GM19099 (cell line): ENCODE measurements around the gene TRAF1.

Source experiments
- POLR2A ChIP-seq: IDR thresholded peaks from 3 replicates; pipeline ENCODE4 v1.6.1; 2011; ENCODE audit warnings: low read depth; ENCODE audit not compliant: insufficient read length; ENCODE audit errors: extremely low read depth

TRAF1 gene, protein sequence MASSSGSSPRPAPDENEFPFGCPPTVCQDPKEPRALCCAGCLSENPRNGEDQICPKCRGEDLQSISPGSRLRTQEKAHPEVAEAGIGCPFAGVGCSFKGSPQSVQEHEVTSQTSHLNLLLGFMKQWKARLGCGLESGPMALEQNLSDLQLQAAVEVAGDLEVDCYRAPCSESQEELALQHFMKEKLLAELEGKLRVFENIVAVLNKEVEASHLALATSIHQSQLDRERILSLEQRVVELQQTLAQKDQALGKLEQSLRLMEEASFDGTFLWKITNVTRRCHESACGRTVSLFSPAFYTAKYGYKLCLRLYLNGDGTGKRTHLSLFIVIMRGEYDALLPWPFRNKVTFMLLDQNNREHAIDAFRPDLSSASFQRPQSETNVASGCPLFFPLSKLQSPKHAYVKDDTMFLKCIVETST

DNA sequence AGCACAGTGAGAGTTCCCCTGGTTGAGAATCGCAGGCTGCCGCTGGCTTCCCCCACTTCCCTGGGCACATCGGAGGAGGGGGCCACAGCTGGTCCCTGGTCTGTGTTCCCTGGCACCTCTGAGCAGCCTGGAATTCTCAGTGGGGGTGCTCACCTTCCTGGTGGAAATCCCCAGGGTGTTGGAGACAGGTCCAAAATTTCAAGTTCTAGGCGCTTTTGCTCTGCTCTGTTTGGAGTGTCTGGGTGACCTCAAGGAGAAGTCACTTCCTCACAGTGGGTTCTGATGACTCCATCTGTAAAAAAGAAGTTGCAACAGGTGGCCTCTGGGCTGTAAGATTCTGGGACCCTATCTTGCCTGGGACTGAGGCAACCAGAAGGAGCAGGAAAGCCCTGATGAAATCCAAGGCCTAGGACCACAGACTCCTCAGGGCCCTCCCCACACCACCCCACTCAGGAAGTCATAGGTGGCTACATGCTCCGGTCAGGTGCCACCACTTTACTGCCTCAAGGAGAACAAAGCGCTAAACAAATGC, at the start of gene TRAF1:
TSS of gene TRAF1 (minus strand) at position 400 of the 532 bp plus-strand sequence. CDS start 721 bp downstream, outside the sequence.
- no peak for TF ChIP-seq POLR2A

DNA sequence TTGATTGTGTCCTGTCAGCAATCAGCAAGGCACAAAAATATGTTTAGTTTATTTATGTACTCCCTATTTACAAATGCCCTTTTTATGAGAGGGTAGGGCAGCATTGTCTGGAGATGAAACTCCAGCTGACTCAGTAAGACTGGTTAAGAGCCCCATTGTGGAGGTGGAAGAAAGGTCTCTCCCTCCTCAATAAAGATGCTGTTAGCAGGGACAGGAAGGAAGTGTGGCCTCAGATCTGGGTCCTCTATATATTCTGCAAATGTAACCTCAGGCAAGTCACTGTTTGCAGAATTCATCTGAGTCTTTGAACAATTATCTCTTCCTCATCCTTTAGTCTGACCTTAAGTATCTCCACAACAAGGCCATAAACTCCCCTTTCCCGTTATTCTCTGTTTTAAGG, 48.3 kb upstream of the TRAF1 start:
- TF ChIP-seq POLR2A: no peak

DNA sequence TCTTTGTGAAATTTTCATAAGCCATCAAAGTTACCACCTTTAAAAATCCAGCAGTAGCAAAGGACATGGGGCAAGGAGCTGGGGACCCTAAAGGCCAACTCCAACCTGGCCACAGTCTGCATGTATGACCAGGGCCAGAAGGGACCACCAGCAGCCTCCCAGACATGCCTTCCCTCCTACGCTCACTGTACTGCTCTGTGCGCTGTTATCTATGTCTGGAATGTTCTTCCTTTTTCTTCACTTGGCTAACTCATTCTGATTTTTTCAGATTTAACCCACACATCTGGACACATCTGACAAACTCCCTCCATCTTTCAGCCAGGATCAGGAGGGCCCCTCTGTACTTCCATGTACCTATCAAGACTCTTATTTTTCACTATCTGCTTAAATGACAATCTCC, 47.6 kb upstream of the TRAF1 start:
- TF ChIP-seq POLR2A: no peak

DNA sequence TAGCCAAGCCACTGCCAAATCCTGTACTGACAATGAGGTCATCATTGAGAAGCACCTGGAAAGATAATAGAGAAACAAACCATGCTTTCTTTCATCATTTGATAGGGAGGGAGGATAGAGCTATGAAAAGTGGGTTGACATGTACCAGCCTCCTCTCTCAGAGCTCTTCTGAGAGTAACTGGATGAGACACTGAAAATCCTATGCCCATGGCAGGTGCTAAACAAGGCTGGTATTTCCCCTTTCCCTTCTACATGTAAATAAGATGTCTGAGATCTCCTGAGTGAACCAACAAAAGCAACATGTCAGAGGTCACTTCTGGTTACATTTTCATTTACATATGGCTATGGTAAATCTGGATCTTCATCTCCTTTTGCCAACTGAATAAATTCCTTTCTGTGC, 45.3 kb upstream of the TRAF1 start:
- TF ChIP-seq POLR2A: no peak

DNA sequence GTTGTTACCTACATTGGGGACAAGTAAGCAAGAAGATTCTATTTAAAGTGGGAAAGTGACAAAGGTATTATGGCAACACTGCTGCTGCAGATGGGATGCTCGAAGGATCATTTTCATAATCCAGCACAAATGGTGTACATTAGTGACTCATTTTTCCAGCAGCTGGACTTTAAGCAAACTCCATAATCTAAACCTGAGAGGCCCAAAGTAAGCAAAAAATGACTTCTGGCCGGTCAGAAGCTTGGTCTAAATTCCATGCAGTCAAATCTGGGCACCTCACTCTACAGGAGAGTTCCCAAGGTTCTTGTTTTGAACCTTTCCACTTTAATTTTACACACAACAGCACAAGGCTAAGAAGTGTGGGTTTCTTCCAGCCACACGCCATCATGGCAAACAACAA, 43.6 kb upstream of the TRAF1 start:
- no peak for TF ChIP-seq POLR2A

DNA sequence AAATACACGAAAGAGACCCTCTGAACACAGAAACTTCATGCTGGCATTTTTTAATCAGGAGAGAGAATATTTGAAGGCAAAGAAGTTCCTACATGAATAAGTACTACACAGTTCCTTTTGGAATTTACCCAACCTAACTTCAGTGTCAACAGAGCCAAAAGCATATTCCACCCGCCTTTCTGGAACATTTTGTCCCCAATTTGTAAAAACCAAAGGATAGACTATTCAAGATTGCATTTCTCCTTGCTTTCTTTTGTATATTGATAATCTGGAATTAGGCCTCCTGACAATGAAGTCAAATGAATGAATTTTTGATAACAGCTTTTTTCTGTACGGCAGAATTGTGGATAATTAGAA, 39.4 kb upstream of the TRAF1 start:
- TF ChIP-seq POLR2A: no peak

DNA sequence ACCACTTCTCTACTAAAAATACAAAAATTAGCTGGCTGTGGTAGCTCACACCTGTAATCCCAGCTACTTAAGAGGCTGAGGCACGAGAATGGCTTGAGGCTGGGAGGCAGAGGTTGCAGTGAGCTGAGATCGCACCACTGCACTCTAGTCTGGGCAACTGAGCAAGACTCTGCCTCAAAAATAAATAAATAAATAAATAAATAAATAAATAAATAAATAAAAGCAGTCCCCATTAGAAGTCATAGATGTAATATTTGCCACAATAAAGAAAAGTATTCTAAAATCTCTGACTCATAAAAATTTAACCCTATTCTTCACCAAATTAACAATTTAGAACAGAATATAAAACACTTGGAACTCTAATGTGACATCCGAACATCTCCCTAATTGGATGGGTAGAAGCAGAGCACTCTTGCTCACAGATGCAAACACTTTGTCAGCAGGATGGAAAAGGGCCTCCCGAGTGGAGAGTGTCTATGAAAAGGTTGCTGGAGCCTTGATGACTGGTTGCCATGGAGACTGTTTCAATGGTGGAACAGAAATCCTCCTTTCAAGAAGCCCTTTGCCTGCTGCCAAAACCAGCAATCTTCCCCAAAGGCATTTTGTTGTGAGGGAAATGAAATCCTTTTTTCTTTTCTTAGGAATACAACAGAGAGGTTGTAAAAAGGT, 38.9 kb upstream of the TRAF1 start:
- no peak for TF ChIP-seq POLR2A

DNA sequence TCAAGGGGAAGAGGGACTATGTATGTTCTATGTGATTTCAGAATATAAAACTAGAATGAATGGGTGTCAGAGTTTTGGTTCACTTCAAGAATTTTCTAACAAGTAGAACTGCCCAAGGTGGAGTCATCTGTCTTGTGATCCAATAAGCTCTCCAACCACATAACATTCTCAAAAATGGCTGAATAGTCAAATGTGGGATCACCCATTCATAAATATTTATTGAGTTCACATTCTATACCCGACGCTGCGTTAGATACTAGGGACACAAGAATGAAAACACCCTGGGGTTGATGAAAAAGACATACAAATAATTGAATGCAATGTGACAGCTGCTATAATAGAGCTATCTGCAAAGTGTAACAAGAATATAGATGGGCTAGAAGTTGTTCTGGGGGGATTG, 35.3 kb upstream of the TRAF1 start:
- no peak for TF ChIP-seq POLR2A

DNA sequence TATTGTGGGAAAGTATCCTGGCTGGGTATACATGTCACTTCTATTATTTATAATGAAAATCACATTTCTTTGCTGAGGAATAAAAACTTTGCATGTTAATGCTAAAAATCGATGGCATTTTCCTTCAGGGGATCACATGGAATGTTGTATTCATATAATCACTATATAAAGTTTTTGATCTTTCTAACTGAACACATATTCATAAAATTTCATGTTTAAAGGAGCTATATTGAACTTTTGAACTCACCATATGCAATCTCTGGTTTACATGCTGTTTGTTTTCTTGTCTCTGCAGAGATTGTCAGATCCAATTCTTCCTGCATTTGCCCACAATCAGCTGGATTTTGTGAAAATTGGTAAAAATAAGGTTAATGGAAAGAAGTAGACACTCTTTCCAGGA, 33.4 kb upstream of the TRAF1 start:
- no peak for TF ChIP-seq POLR2A

DNA sequence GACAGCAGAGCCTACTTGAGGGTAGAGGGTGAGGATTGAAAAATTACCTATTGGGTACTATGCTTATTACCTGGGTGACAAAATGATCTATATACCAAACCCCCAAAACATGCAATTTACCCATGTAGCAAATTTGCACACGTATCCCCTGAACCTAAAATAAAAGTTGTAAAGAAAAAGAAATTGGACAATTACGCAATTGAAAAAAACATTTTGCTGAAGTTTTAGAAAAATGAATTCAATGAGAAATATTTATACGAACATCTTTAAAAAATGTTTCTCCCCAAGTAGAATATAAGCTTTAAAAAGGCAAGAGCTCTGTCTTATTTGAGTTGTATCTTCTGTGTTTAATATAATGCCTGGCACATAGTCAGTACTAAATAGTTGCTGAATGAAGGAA, 30.3 kb upstream of the TRAF1 start:
- no peak for TF ChIP-seq POLR2A

DNA sequence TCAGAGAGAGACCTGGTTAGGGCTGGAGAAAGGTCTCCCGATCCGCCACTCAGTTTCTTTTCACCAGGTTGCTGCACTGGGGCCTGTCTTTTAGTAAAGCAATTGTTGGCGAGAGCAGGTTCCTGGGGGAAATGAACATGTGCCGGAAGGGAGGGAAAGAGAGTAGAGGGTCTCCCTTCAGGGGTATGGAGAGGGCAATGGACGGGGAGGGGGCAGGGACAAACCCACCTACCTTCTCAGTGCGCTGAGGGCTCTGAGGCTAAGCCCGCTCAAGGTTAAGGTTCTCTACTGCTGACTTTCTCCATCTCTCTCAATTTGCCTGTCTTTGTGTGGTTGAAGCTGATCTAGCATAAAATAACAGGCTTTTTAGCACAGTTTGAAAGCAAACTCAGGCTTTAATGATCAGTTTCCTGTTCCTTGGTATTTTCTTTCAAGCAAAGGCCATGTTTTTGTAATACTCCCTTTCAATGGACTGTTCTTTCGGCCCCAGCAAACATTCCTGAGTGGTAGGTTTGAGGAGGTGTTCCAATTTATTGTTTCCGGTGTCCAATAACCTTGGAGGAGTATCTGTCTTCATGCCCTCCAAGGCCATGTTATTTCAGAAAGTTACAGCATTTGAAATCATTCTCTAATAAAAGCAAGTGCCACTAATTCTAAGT, 25.5 kb upstream of the TRAF1 start:
- no peak for TF ChIP-seq POLR2A

DNA sequence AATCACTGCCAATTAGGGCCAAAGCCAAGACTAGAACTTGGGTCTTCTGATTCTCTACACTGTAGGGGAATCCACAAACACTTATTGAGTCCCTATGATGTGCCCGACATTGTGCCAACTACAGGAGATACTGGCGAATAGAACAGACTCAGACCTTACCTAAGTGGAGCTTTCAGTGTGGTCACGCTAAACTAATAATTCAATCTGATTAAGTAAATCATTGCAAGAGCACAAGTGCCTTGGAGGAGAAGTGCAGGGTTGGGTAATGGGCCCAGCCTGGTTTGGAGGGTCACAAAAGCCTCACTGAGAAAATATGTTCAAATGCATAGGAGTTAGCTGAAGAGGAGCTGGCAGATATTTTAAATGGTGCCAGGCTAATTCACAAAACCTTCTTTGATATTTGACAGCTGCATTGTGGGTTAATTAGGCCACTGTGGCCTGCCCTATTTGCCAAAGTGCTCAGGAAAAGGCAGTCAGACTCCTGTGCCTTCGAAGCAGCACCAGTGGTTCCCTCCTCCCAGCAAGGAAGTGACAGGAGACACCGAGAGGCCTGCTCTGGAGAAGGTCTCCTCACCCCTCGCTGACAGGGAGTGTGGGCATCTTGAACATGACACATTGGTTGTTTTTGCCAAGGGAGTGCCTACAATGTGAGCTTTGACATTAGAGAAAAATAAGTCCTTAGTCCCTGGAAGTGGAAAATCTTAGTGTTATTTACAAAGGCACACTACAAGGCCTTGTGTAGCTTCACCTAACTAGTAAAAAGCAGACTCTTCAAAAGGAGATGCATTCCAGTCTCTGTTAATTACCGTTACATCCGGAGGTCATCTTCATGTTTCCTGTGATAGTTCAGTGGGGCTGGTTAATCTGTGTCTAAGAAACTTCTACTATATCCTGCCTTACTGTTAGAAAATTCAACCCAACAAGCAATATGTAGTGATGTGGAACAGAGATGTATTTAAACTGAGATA, 24.1 kb upstream of the TRAF1 start:
- TF ChIP-seq POLR2A: no peak

DNA sequence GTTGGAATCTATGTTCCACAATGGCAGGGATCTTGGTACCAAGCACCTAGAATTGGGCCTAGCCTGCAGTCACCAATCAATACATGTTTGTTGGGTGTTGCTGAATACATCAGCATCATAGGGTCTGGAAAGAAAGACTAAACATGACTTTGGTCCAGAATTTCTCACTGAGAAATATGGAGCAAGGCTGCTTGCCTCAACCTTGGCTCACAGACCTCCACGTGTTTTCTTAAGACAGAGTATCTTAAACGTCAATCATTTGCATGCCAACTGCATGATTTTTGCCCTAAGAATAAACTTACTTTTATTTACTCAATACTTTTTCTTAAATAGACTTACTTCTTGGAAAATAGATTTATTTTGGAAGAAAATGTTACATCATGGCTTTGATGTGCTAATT, 22.7 kb upstream of the TRAF1 start:
- TF ChIP-seq POLR2A: no peak

DNA sequence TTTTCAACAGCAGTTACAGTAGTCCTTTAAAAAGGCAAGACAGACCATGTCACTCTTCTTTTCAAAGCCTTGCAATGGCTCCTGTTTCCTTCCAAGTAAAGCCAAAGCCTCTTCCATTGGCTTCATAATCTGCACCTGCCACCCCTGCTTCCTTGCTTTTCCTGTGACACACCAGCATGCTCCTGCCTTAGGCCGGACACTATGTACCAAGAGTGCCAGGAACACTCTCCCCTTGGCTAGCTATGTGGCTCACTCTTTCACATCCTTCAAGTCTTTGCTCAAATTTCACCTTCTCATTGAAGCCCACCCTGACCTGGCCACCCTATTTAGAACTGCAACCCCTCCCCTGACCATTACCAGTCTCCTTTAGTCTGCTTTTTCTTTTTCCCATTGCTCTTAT, 22.2 kb upstream of the TRAF1 start:
- TF ChIP-seq POLR2A: no peak

DNA sequence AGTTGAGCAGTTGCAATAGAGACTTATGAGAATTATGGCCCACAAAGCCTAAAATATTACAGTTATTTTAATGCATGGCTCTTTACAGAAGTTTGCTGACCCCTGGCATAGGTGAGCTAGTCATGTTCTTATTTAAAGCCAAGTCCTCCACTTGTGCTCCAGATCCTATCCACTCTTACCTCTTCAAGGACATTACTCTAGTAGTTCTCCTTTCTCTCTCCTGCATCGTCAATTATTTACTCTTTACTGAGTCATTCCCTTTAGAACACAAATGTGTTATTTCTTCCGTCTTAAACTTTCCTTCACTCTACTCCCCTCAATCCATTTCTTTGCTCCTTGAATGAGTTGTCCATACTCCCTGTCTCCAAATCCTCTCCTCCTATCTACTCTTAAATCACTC, 20.6 kb upstream of the TRAF1 start:
- TF ChIP-seq POLR2A: no peak
